GM23248 (cell line): ENCODE data around the gene CALN1. TPM values are rescaled to one million over a fixed set of nuclear protein-coding genes. Genes with fewer than 3 reads are reported as not detected.

Source experiments
- DNase-seq: peaks from one replicate; pipeline ENCODE4 v3.0.0-alpha.2; 2015
- H2AFZ ChIP-seq: fragments of 200-600 bp; sonication (generic); 2 replicates; pipeline ENCODE4 v1.6.1; 2016; ENCODE audit warnings: antibody characterized with exemption
- H3F3A ChIP-seq: fragments of 200-600 bp; sonication (generic); 2 replicates; pipeline ENCODE4 v1.6.1; 2016; ENCODE audit warnings: mild to moderate bottlenecking, antibody characterized with exemption, mixed run types; ENCODE audit not compliant: insufficient read depth
- H3K27ac ChIP-seq: fragments of 200-600 bp; sonication (generic); 2 replicates; pipeline ENCODE4 v1.5.1; 2016; ENCODE audit warnings: mild to moderate bottlenecking
- H3K27me3 ChIP-seq: fragments of 200-600 bp; sonication (generic); replicated peaks from 2 replicates; pipeline ENCODE4 v1.6.1; 2016; ENCODE audit warnings: mild to moderate bottlenecking; ENCODE audit not compliant: insufficient read depth
- H3K36me3 ChIP-seq: fragments of 200-600 bp; sonication (generic); 2 replicates; pipeline ENCODE4 v1.6.1; 2016; ENCODE audit warnings: low read depth, mild to moderate bottlenecking
- H3K4me1 ChIP-seq: fragments of 200-600 bp; sonication (generic); 2 replicates; pipeline ENCODE4 v1.6.1; 2016; ENCODE audit warnings: mild to moderate bottlenecking; ENCODE audit not compliant: insufficient read depth
- H3K4me2 ChIP-seq: fragments of 200-600 bp; sonication (generic); one replicate; pipeline ENCODE4 v1.6.1; 2016; ENCODE audit warnings: mild to moderate bottlenecking; ENCODE audit not compliant: unreplicated experiment
- H3K4me3 ChIP-seq: fragments of 200-600 bp; sonication (generic); 2 replicates; pipeline ENCODE4 v1.5.1; 2016; ENCODE audit warnings: mild to moderate bottlenecking
- H3K79me2 ChIP-seq: fragments of 200-600 bp; sonication (generic); 2 replicates; pipeline ENCODE4 v1.6.1; 2016; ENCODE audit warnings: mild to moderate bottlenecking; ENCODE audit not compliant: insufficient read depth
- H3K9ac ChIP-seq: fragments of 200-600 bp; sonication (generic); 2 replicates; pipeline ENCODE4 v1.6.1; 2016; ENCODE audit warnings: mild to moderate bottlenecking
- H3K9me2 ChIP-seq: fragments of 200-600 bp; sonication (generic); 2 replicates; pipeline ENCODE4 v1.6.1; 2016; ENCODE audit warnings: mixed run types, mild to moderate bottlenecking, moderate library complexity; ENCODE audit not compliant: insufficient read depth
- H3K9me3 ChIP-seq: fragments of 200-600 bp; sonication (generic); one replicate; pipeline ENCODE4 v1.6.1; 2017; ENCODE audit warnings: low read depth
- H4K20me1 ChIP-seq: fragments of 200-600 bp; sonication (generic); 2 replicates; pipeline ENCODE4 v1.6.0; 2016; ENCODE audit not compliant: insufficient read depth
- EZH2 ChIP-seq: fragments of 200-600 bp; sonication (generic); IDR thresholded peaks from 2 replicates; pipeline ENCODE4 v1.6.1; 2018; ENCODE audit warnings: antibody characterized with exemption, mild to moderate bottlenecking; ENCODE audit not compliant: insufficient read depth, poor library complexity, severe bottlenecking
- EZH2phosphoT487 ChIP-seq: fragments of 200-600 bp; sonication (generic); IDR thresholded peaks from 2 replicates; pipeline ENCODE4 v1.6.1; 2018; ENCODE audit warnings: antibody characterized with exemption, moderate library complexity, mild to moderate bottlenecking, low read depth; ENCODE audit not compliant: insufficient read depth
- WGBS, 2 experiments: methylation state at CpG; one replicate each; pipeline ENCODE4 v1.1.6; 2015 to 2017; ENCODE audit warnings: low lambda C conversion rate in 2 of 2, low coverage in 1 of 2; ENCODE audit errors: missing lambda C conversion rate in 2 of 2; 5-methylcytosine and 5-hydroxymethylcytosine counted together
- in situ Hi-C: fragments of 300-500 bp; cut with MboI; formaldehyde crosslinking; loops from 2 replicates; pipeline ENCODE4 v1.15.0; 2020
- polyA plus RNA-seq: library from polyadenylated mRNA; unstranded; fragments of >200 nt; fragmentation: Nextera tagmentation; extraction: Ambion mirVana; gene quantifications from 2 replicates; pipeline ENCODE4 v1.2.1, GENCODE V29; 2016
- total RNA-seq: library from RNA; depleted of rRNA; stranded (reverse); fragments of >200 nt; shearing (Covaris generic); gene quantifications from 2 replicates; pipeline ENCODE4 v1.2.3, GENCODE V29; 2014

Gene CALN1
- total and polyA plus RNA-seq, 2 experiments from 2014 or later = not detected

DNA sequence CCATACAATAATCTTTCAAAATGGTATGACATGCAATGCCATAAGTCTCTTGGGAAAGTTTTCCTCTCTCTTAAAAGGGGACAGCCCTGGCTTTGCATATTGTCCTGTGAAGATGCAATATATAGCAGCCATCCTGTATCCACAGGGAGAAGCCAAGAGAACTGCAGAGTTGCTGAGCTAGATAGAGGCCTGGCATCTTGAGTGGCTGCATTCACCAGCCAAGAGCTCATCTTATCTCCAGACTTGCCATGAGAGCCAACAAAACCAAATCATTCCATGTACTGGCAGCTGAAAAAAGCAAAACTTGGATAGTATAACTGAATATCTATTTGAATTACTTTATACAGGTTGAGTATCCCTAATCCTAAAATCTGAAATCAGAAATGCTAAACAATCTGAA, 348.8 kb downstream of the CALN1 start:
- Histone ChIP-seq H3K27me3 (no peaks in the 10 kb centered on the region), H3K79me2 (no peaks in the 10 kb centered on the region), H3K4me1 (no peaks in the 10 kb centered on the region), H3K4me2 (no peak overlapping the region), H3K27ac (no peak overlapping the region), H3F3A (no peaks in the 10 kb centered on the region), H3K9me2 (no peaks in the 10 kb centered on the region), H2AFZ (no peak overlapping the region), H3K9me3 (no peaks in the 10 kb centered on the region), H3K9ac (no peak overlapping the region), H3K36me3 (no peaks in the 10 kb centered on the region), H4K20me1 (no peaks in the 10 kb centered on the region), H3K4me3 (no peak overlapping the region)
- no peak for TF ChIP-seq EZH2
- TF ChIP-seq EZH2phosphoT487 = no peak
- in situ Hi-C loops = no loop called here
- no peak for DNase-seq

GRCh38 chr7:72062666-72063065, 349.5 kb downstream of the CALN1 start:
- Histone ChIP-seq H3K4me1 (no peaks in the 10 kb centered on the region), H4K20me1 (no peaks in the 10 kb centered on the region), H3K79me2 (no peaks in the 10 kb centered on the region), H3K9ac (no peak overlapping the region), H3K27ac (no peak overlapping the region), H3K9me3 (no peaks in the 10 kb centered on the region), H3K36me3 (no peaks in the 10 kb centered on the region), H3K4me2 (no peak overlapping the region), H2AFZ (no peak overlapping the region), H3K4me3 (no peak overlapping the region), H3K27me3 (no peaks in the 10 kb centered on the region), H3K9me2 (no peaks in the 10 kb centered on the region), H3F3A (no peaks in the 10 kb centered on the region)
- no peak for DNase-seq
- in situ Hi-C loops = no loop called here
- TF ChIP-seq EZH2phosphoT487 = no peak
- TF ChIP-seq EZH2 = no peak
- 9 to 14% methylated on average over 1 of the region's 1 CpG for WGBS, 2 experiments

- Histone ChIP-seq H2AFZ (no peak overlapping the region), H3K9me2 (no peaks in the 10 kb centered on the region), H3K4me2 (no peak overlapping the region), H3K4me1 (no peaks in the 10 kb centered on the region), H3K79me2 (no peaks in the 10 kb centered on the region), H3K9me3 (no peaks in the 10 kb centered on the region), H3K9ac (no peak overlapping the region), H3K36me3 (no peaks in the 10 kb centered on the region), H3K27ac (no peak overlapping the region), H3F3A (no peaks in the 10 kb centered on the region), H4K20me1 (no peaks in the 10 kb centered on the region), H3K4me3 (no peak overlapping the region), H3K27me3 (no peaks in the 10 kb centered on the region)
- DNase-seq = no peak
- 4 to 9% methylated on average over 3 of the region's 3 CpGs for WGBS, 2 experiments
- TF ChIP-seq EZH2phosphoT487 (no peak), EZH2 (no peak)
- in situ Hi-C loops = no loop called here
Observed at GRCh38 chr7:72059925-72060324, 352.2 kb downstream of the CALN1 start.

DNA sequence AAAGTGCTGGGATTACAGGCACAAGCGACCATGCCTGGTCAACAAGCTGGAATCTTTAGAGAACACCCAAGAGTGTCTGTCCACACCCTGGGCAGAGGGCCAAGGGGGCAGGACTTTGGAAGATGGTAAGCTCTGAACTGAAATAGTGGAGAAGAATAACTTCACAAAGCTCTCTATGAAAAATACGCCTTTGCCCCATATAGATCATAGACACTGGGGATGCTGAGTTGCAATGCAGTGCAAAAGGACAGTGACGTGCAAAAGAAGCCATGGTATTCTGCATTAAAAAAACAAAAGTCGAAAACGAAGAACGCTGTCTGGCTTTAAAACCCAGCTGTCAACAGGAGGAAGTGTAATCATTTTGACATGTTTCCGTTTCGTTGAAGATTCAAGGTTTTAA, 353.6 kb downstream of the CALN1 start:
- in situ Hi-C loops = no loop called here
- 25 to 26% methylated on average over 8 of the region's 8 CpGs for WGBS, 2 experiments

GRCh38 chr7:72057796-72058195, 354.3 kb downstream of the CALN1 start:
- H3K4me2 ChIP-seq = no peak overlapping the region
- no peak overlapping the region for H3K27ac ChIP-seq
- no peaks in the 10 kb centered on the region for H3K36me3 ChIP-seq
- DNase-seq = no peak
- no peaks in the 10 kb centered on the region for H3K79me2 ChIP-seq
- in situ Hi-C loops = no loop called here
- H3K27me3 ChIP-seq = no peaks in the 10 kb centered on the region
- no peaks in the 10 kb centered on the region for H3K9me3 ChIP-seq
- H3K4me1 ChIP-seq = no peaks in the 10 kb centered on the region
- no peaks in the 10 kb centered on the region for H4K20me1 ChIP-seq
- H2AFZ ChIP-seq = no peak overlapping the region
- no peaks in the 10 kb centered on the region for H3K9me2 ChIP-seq
- no peak overlapping the region for H3K9ac ChIP-seq
- no peaks in the 10 kb centered on the region for H3F3A ChIP-seq
- TF ChIP-seq EZH2 (no peak), EZH2phosphoT487 (no peak)
- no peak overlapping the region for H3K4me3 ChIP-seq
- WGBS, 2 experiments = 38 to 43% methylated on average over 11 of the region's 11 CpGs

More for the DNA sequence above, 353.6 kb downstream of the CALN1 start:
- TF ChIP-seq EZH2phosphoT487 (no peak), EZH2 (no peak)
- H3K4me2 ChIP-seq = no peak overlapping the region
- no peaks in the 10 kb centered on the region for H3K79me2 ChIP-seq
- no peak overlapping the region for H3K9ac ChIP-seq
- no peaks in the 10 kb centered on the region for H3K9me2 ChIP-seq
- no peak overlapping the region for H3K4me3 ChIP-seq
- no peaks in the 10 kb centered on the region for H3K36me3 ChIP-seq
- H3F3A ChIP-seq = no peaks in the 10 kb centered on the region
- no peak for DNase-seq
- no peaks in the 10 kb centered on the region for H3K9me3 ChIP-seq
- no peaks in the 10 kb centered on the region for H3K27me3 ChIP-seq
- H2AFZ ChIP-seq = no peak overlapping the region
- no peak overlapping the region for H3K27ac ChIP-seq
- no peaks in the 10 kb centered on the region for H4K20me1 ChIP-seq
- H3K4me1 ChIP-seq = no peaks in the 10 kb centered on the region
